ENCODE results near the gene PHYKPL. TPM values are rescaled to one million over a fixed set of nuclear protein-coding genes. Genes with fewer than 3 reads are reported as not detected.

The PHYKPL gene
- total and polyA plus RNA-seq, 2 of the 8 experiments (the other 6 are each of a cell fraction or from before 2014, with no cell fraction given): 25.1 to 32.1 TPM

DNA sequence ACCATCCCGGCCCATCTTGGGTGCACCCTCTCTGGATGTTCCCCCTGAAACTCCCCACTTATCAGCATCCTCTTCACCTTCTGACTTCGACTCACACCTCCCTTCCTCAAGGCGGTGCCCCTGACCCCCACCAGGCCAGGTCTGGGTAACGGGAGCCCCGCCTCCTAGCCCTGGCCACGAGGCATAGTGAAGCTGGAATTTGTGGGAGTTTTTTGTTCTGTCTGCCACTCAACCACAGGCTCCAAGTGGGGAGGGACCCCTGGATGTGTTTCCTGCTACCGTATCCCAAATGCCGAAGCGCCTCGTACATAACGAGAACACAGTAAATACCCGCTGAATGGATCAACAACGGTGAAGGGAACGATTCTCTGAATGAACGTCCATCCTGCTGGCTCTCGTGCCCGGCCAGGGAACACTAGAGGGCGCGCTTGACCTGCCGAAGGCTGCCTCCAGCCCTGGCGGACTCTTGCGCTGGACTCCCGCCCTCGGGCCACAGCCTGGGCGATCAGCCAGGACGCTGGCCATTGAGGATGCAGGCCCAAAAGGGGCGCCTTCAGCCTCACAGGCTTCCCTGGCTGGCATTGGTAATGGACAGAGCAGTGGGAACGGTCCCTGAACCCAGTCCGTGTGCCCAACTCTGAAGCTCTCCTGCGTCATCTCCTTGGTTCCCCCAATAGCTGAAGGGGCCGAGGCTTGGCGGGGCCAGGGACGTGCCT lies 47.3 kb upstream of the PHYKPL start (continued):
- TF ChIP-seq HDAC2 (IDR thresholded peaks at IDR 0.05; ENCODE audit: borderline replicate concordance in 1 of 2, low read depth in 2 of 2, low read length in 2 of 2): no peak
- TF ChIP-seq, protein P1, sequence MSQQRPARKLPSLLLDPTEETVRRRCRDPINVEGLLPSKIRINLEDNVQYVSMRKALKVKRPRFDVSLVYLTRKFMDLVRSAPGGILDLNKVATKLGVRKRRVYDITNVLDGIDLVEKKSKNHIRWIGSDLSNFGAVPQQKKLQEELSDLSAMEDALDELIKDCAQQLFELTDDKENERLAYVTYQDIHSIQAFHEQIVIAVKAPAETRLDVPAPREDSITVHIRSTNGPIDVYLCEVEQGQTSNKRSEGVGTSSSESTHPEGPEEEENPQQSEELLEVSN (IDR thresholded peaks at IDR 0.05): peak; percentile 60; the same call in 1 of the 2 replicates
- no peak for TF ChIP-seq SUZ12 (IDR thresholded peaks at IDR 0.05; ENCODE audit: low read length)
